K562 (cell line): ENCODE measurements around the gene TMEM101. TPM values are rescaled to one million over a fixed set of nuclear protein-coding genes. Genes with fewer than 3 reads are reported as not detected.

Experiments
- C11orf30 ChIP-seq: fragments of 450-650 bp; IDR thresholded peaks from 2 replicates; pipeline ENCODE4 v1.6.1; 2016; ENCODE audit warnings: low read depth, mild to moderate bottlenecking
- EWSR1 ChIP-seq: fragments of 450-650 bp; IDR thresholded peaks from 2 replicates; pipeline ENCODE4 v1.6.1; 2018; ENCODE audit warnings: borderline replicate concordance, mild to moderate bottlenecking, low read depth, moderate library complexity; ENCODE audit not compliant: partially characterized antibody
- FOXM1 ChIP-seq, 2 experiments: fragments of 450-650 bp in 1 of 2; sonication (generic) in 1 of 2; formaldehyde crosslinking in 1 of 2; IDR thresholded peaks; 2 replicates each; pipeline versions ENCODE4 v1.6.1 to v1.9.0; 2017 to 2022; ENCODE audit warnings: low read depth in 2 of 2, mild to moderate bottlenecking in 2 of 2, missing genetic modification reagents in 1 of 2, moderate library complexity in 1 of 2
- GABPA ChIP-seq: fragments of 200-800 bp; sonication (Bioruptor generic); conservative IDR thresholded peaks from 2 replicates; pipeline ENCODE4 v1.6.1; 2016; ENCODE audit warnings: low read depth, missing genetic modification characterization, missing compliant biosample characterization
- HCFC1 ChIP-seq: IDR thresholded peaks from 2 replicates; pipeline ENCODE4 v1.6.1; 2012; ENCODE audit warnings: low read depth, low read length, improper control_type of control experiment
- RBM25 ChIP-seq: fragments of 200-400 bp; formaldehyde crosslinking; IDR thresholded peaks from 2 replicates; pipeline ENCODE4 v1.6.1; 2018; ENCODE audit warnings: low read length, low read depth, moderate library complexity; ENCODE audit not compliant: severe bottlenecking
- ZNF197 ChIP-seq: fragments of 200-800 bp; sonication (Bioruptor generic); IDR thresholded peaks from 2 replicates; pipeline ENCODE4 v1.6.1; 2016; ENCODE audit warnings: low read depth, missing genetic modification characterization, missing compliant biosample characterization
- polyA plus RNA-seq, 8 experiments: library from polyadenylated mRNA; depleted of rRNA in 4 of 8; stranded (reverse) in 5 of 8; unstranded in 3 of 8; fragments of >200 nt; fragmentation: Nextera tagmentation in 2 of 8; fragmentation: Illumina TruSeq in 1 of 8; extraction: Ambion mirVana in 2 of 8; extraction: Trizol in 1 of 8; gene quantifications; 2 replicates each; pipeline versions ENCODE4 v1.2.1 to v1.2.3, GENCODE V29; 2011 to 2014; ENCODE audit warnings: inconsistent platforms in 1 of 8, missing spikeins in 1 of 8
- total RNA-seq, 7 experiments: library from RNA; depleted of rRNA in 6 of 7; stranded (reverse); fragments of >200 nt in 6 of 7; fragmentation: Illumina TruSeq in 2 of 7; extraction: Trizol in 2 of 7; gene quantifications; 2 replicates each; pipeline versions ENCODE4 v1.2.1 to v1.2.3, GENCODE V29; 2011 to 2021; ENCODE audit warnings: low replicate concordance in 1 of 7
- TF ChIP-seq, protein P1 (sequence below): sonication (generic); formaldehyde crosslinking; IDR thresholded peaks from 2 replicates; pipeline ENCODE4 v1.8.1; 2023; ENCODE audit warnings: mild to moderate bottlenecking, missing genetic modification reagents, moderate library complexity
- TF ChIP-seq, protein P2 (sequence below): fragments of 450-650 bp; formaldehyde crosslinking; IDR thresholded peaks from 2 replicates; pipeline ENCODE4 v1.4.0; 2020; ENCODE audit warnings: mild to moderate bottlenecking, moderate library complexity
- TF ChIP-seq, protein P3 (sequence below): conservative IDR thresholded peaks from 2 replicates; pipeline ENCODE4 v1.6.1; 2011; ENCODE audit warnings: low read depth, mild to moderate bottlenecking, low read length; ENCODE audit not compliant: control insufficient read depth
- TF ChIP-seq, protein P4 (sequence below): fragments of 250-450 bp; sonication (Bioruptor Pico); IDR thresholded peaks from 2 replicates; pipeline ENCODE4 v1.5.0; 2021; ENCODE audit warnings: mild to moderate bottlenecking, moderate library complexity

TMEM101 gene
- total and polyA plus RNA-seq, 9 of the 15 experiments (the other 6 are each of a cell fraction or from before 2014, with no cell fraction given), result 21.2 to 110 (median 37.8) TPM

DNA sequence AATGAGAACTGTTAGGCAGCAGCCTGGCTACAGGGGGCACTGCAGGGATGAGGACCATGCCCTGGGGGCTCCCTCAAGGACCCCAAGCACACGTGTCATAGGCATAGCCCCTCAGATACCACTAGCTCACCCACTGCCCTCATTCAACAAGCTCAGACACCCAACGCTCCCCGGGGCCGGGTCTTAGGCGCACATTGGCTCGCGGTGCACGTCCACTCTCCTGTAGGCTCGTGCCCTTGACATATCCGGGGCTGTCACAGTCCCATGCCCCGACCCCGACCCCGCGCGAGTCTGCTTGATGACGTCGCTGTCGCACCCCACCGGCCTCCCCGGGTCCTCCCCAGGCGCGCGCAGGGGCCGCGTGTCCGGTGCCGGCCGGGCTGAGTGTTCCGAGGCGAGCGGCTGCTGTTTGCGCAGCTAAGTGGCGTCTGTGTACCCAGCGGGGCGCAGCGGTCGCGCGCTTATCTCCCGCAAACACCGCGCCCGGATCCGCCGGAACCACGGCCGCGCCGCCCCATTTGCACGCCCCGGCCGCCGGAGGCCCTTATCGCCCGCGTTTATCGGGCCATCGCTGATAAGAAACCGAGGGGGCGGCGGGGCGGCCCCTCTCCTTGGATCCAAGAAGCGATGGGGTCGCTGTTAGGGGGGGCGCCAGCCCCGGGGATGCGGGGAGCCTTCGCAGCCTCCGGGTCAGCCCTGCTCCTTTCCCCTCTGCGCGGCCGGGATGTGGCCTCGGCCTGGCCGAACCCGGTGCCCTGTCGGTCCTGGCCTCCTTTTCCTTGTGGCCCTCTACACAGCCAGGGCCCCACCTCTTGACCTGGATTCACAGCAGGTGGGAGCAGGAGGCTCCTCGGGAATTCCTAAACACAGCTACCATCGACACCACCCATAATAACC, 31.0 kb downstream of the TMEM101 start (continued):
- TF ChIP-seq EWSR1 (no peak), HCFC1 (peak; percentile 35; the same call in 1 of the 2 replicates), C11orf30 (peak; percentile 37; the same call in 1 of the 2 replicates), GABPA (tag) (peak; percentile 50; the same call in 1 of the 2 replicates), ZNF197 (CRISPR knock-in tag) (no peak), RBM25 (no peak), FOXM1 (IDR thresholded peaks at IDR 0.05; ENCODE audit: low read depth) (no peak), FOXM1 (CRISPR knock-in tag; IDR thresholded peaks at IDR 0.05; ENCODE audit: low read depth) (peak; percentile 73; the same call in 1 of the 2 replicates)
- TF ChIP-seq, protein P1, sequence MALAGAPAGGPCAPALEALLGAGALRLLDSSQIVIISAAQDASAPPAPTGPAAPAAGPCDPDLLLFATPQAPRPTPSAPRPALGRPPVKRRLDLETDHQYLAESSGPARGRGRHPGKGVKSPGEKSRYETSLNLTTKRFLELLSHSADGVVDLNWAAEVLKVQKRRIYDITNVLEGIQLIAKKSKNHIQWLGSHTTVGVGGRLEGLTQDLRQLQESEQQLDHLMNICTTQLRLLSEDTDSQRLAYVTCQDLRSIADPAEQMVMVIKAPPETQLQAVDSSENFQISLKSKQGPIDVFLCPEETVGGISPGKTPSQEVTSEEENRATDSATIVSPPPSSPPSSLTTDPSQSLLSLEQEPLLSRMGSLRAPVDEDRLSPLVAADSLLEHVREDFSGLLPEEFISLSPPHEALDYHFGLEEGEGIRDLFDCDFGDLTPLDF (CRISPR knock-in tag), result no peak
- TF ChIP-seq, protein P2, sequence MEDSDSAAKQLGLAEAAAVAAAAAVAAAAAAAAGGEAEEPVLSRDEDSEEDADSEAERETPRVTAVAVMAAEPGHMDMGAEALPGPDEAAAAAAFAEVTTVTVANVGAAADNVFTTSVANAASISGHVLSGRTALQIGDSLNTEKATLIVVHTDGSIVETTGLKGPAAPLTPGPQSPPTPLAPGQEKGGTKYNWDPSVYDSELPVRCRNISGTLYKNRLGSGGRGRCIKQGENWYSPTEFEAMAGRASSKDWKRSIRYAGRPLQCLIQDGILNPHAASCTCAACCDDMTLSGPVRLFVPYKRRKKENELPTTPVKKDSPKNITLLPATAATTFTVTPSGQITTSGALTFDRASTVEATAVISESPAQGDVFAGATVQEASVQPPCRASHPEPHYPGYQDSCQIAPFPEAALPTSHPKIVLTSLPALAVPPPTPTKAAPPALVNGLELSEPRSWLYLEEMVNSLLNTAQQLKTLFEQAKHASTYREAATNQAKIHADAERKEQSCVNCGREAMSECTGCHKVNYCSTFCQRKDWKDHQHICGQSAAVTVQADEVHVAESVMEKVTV (CRISPR knock-in tag), result no peak
- TF ChIP-seq, protein P3, sequence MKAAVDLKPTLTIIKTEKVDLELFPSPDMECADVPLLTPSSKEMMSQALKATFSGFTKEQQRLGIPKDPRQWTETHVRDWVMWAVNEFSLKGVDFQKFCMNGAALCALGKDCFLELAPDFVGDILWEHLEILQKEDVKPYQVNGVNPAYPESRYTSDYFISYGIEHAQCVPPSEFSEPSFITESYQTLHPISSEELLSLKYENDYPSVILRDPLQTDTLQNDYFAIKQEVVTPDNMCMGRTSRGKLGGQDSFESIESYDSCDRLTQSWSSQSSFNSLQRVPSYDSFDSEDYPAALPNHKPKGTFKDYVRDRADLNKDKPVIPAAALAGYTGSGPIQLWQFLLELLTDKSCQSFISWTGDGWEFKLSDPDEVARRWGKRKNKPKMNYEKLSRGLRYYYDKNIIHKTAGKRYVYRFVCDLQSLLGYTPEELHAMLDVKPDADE, result peak; percentile 37; the same call in 1 of the 2 replicates
- TF ChIP-seq, protein P4, sequence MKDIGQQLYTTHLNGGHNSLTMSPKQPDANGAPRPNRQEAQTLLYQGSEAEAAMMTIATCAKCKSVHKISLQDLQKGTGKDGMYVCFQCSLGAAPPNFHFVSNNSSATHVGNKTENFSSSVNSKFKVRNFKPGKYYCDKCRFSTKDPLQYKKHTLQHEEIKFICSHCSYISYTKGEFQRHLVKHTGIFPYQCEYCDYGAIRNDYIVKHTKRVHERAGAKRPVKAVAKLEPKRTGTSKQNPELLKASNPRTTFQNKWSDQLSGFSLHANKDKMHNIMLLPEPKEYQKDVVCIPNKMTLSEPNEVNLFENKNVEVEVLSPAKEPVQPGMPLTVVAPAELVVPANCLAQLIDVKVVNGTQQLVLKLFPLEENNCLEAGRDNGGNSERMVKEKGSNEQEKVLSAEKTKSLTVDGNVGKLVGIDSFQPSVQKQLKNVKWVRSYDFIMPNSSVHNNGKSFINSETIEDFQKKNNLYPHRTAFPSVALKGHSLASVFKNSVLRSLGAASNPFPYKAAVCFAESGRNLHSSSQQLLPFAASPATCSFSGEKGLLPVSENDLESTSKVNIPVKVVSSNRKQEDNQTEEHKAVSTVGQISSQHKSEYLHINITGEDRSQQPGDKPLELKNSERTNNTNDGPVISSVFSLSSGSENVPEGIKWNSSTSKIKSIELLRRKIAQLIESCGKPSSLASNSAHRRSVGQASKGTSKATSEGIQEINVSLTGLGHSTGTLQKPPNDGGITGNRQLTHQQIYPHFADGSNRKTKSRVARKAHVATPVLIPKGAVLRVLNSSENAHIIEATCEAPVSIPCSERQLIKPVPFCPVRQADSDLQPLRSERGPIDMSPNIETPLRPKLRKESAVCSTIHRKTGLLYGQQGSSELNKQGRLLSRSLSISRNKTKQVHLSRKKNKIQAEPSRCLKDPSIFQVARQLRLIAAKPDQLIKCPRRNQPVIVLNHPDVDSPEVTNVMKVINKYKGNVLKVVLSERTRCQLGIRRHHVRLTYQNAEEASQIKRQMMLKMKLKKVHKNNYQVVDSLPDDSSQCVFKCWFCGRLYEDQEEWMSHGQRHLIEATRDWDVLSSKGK (CRISPR knock-in tag), result no peak
